ENCODE data around the gene HMCN2. TPM values are rescaled to one million over a fixed set of nuclear protein-coding genes. Genes with fewer than 3 reads are reported as not detected.

Gene HMCN2
- total RNA-seq, 1 experiment from 2014 or later: 5.6 TPM

DNA sequence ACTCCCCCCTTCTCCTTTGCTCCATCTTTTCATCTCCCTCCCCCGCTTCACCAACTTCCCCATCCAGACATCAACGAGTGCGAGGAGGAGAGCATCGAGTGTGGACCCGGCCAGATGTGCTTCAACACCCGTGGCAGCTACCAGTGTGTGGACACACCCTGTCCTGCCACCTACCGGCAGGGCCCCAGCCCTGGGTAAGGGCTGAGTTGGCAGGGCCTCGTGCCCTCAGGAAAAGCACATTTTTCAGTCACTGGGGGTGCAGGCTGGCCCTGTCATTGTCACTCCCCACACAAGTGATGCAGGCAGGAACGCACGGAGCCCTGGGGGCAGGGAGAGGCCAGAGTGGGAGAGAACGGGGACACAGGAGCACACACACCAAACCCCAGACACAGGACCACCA lies 166.8 kb downstream of the HMCN2 start:
- no peak overlapping the region for H3K27ac Mint-ChIP-seq

DNA sequence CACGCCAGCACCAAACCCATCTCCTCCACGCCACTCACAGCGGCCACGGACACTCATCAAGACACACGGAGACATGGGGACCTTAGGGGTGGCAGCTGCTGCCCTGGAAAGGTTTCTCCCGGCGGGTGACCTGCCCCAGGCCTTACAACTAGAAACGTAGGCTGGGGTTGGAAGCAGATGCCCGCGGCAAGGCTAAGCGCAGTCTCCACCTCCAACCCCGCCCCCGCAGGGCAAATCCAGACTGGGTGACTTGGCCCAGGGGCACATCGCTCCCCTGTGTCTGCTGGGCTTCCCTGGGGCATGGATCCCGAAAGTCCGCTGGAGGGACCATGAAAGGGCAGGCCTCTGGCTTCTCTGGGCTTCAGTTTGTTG lies 167.2 kb downstream of the HMCN2 start:
- Mint-ChIP-seq H3K36me3 (no peaks in the 10 kb centered on the region), H3K27ac (no peak overlapping the region), H3K27me3 (ENCODE audit: low read depth) (peaks cover 35% of the 10 kb centered on the region), H3K9me3 (no peaks in the 10 kb centered on the region), H3K4me1 (peaks cover 12% of the 10 kb centered on the region; the same call in 1 of the 2 replicates), H3K4me3 (peak overlapping the region; percentile 65)
- peak; percentile 18 for ATAC-seq
- DNase-seq (ENCODE audit: low spot score): no peak
- POLR2A ChIA-PET: interaction anchor here (0.6 kb wide), 1 partner anchor 1661 kb away, joined by 3 read pairs; the partner anchor contains the start of gene ZER1
- TF ChIP-seq ETV6 (CRISPR knock-in tag; IDR thresholded peaks at IDR 0.05): no peak
- TF ChIP-seq, protein P1, sequence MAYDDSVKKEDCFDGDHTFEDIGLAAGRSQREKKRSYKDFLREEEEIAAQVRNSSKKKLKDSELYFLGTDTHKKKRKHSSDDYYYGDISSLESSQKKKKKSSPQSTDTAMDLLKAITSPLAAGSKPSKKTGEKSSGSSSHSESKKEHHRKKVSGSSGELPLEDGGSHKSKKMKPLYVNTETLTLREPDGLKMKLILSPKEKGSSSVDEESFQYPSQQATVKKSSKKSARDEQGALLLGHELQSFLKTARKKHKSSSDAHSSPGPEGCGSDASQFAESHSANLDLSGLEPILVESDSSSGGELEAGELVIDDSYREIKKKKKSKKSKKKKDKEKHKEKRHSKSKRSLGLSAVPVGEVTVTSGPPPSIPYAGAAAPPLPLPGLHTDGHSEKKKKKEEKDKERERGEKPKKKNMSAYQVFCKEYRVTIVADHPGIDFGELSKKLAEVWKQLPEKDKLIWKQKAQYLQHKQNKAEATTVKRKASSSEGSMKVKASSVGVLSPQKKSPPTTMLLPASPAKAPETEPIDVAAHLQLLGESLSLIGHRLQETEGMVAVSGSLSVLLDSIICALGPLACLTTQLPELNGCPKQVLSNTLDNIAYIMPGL (CRISPR knock-in tag; IDR thresholded peaks at IDR 0.05): no peak
- TF ChIP-seq, protein P2, sequence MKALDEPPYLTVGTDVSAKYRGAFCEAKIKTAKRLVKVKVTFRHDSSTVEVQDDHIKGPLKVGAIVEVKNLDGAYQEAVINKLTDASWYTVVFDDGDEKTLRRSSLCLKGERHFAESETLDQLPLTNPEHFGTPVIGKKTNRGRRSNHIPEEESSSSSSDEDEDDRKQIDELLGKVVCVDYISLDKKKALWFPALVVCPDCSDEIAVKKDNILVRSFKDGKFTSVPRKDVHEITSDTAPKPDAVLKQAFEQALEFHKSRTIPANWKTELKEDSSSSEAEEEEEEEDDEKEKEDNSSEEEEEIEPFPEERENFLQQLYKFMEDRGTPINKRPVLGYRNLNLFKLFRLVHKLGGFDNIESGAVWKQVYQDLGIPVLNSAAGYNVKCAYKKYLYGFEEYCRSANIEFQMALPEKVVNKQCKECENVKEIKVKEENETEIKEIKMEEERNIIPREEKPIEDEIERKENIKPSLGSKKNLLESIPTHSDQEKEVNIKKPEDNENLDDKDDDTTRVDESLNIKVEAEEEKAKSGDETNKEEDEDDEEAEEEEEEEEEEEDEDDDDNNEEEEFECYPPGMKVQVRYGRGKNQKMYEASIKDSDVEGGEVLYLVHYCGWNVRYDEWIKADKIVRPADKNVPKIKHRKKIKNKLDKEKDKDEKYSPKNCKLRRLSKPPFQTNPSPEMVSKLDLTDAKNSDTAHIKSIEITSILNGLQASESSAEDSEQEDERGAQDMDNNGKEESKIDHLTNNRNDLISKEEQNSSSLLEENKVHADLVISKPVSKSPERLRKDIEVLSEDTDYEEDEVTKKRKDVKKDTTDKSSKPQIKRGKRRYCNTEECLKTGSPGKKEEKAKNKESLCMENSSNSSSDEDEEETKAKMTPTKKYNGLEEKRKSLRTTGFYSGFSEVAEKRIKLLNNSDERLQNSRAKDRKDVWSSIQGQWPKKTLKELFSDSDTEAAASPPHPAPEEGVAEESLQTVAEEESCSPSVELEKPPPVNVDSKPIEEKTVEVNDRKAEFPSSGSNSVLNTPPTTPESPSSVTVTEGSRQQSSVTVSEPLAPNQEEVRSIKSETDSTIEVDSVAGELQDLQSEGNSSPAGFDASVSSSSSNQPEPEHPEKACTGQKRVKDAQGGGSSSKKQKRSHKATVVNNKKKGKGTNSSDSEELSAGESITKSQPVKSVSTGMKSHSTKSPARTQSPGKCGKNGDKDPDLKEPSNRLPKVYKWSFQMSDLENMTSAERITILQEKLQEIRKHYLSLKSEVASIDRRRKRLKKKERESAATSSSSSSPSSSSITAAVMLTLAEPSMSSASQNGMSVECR (CRISPR knock-in tag; IDR thresholded peaks at IDR 0.05; ENCODE audit: borderline replicate concordance): no peak
- TF ChIP-seq NFYB (CRISPR knock-in tag; conservative IDR thresholded peaks at IDR 0.05; ENCODE audit: low read depth): no peak
- TF ChIP-seq SMAD3 (CRISPR knock-in tag; IDR thresholded peaks at IDR 0.05; ENCODE audit: borderline replicate concordance): no peak
- TF ChIP-seq, protein P3, sequence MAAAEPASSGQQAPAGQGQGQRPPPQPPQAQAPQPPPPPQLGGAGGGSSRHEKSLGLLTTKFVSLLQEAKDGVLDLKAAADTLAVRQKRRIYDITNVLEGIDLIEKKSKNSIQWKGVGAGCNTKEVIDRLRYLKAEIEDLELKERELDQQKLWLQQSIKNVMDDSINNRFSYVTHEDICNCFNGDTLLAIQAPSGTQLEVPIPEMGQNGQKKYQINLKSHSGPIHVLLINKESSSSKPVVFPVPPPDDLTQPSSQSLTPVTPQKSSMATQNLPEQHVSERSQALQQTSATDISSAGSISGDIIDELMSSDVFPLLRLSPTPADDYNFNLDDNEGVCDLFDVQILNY (CRISPR knock-in tag; IDR thresholded peaks at IDR 0.05): no peak
- TF ChIP-seq, protein P4, sequence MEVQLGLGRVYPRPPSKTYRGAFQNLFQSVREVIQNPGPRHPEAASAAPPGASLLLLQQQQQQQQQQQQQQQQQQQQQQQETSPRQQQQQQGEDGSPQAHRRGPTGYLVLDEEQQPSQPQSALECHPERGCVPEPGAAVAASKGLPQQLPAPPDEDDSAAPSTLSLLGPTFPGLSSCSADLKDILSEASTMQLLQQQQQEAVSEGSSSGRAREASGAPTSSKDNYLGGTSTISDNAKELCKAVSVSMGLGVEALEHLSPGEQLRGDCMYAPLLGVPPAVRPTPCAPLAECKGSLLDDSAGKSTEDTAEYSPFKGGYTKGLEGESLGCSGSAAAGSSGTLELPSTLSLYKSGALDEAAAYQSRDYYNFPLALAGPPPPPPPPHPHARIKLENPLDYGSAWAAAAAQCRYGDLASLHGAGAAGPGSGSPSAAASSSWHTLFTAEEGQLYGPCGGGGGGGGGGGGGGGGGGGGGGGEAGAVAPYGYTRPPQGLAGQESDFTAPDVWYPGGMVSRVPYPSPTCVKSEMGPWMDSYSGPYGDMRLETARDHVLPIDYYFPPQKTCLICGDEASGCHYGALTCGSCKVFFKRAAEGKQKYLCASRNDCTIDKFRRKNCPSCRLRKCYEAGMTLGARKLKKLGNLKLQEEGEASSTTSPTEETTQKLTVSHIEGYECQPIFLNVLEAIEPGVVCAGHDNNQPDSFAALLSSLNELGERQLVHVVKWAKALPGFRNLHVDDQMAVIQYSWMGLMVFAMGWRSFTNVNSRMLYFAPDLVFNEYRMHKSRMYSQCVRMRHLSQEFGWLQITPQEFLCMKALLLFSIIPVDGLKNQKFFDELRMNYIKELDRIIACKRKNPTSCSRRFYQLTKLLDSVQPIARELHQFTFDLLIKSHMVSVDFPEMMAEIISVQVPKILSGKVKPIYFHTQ (CRISPR knock-in tag; IDR thresholded peaks at IDR 0.05): no peak
- no peak for TF ChIP-seq MYBL2 (CRISPR knock-in tag; IDR thresholded peaks at IDR 0.05)
- TF ChIP-seq ZNF416 (CRISPR knock-in tag; IDR thresholded peaks at IDR 0.05): no peak
- TF ChIP-seq ZNF138 (CRISPR knock-in tag; conservative IDR thresholded peaks at IDR 0.05): no peak
- TF ChIP-seq, protein P5, sequence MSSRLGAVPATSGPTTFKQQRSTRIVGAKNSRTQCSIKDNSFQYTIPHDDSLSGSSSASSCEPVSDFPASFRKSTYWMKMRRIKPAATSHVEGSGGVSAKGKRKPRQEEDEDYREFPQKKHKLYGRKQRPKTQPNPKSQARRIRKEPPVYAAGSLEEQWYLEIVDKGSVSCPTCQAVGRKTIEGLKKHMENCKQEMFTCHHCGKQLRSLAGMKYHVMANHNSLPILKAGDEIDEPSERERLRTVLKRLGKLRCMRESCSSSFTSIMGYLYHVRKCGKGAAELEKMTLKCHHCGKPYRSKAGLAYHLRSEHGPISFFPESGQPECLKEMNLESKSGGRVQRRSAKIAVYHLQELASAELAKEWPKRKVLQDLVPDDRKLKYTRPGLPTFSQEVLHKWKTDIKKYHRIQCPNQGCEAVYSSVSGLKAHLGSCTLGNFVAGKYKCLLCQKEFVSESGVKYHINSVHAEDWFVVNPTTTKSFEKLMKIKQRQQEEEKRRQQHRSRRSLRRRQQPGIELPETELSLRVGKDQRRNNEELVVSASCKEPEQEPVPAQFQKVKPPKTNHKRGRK (CRISPR knock-in tag; IDR thresholded peaks at IDR 0.05; ENCODE audit: borderline replicate concordance): no peak
- TF ChIP-seq, protein P6, sequence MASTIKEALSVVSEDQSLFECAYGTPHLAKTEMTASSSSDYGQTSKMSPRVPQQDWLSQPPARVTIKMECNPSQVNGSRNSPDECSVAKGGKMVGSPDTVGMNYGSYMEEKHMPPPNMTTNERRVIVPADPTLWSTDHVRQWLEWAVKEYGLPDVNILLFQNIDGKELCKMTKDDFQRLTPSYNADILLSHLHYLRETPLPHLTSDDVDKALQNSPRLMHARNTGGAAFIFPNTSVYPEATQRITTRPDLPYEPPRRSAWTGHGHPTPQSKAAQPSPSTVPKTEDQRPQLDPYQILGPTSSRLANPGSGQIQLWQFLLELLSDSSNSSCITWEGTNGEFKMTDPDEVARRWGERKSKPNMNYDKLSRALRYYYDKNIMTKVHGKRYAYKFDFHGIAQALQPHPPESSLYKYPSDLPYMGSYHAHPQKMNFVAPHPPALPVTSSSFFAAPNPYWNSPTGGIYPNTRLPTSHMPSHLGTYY (CRISPR knock-in tag; IDR thresholded peaks at IDR 0.05): no peak
- TF ChIP-seq ZNF423 (CRISPR knock-in tag; IDR thresholded peaks at IDR 0.05): no peak
- TF ChIP-seq, protein P7, sequence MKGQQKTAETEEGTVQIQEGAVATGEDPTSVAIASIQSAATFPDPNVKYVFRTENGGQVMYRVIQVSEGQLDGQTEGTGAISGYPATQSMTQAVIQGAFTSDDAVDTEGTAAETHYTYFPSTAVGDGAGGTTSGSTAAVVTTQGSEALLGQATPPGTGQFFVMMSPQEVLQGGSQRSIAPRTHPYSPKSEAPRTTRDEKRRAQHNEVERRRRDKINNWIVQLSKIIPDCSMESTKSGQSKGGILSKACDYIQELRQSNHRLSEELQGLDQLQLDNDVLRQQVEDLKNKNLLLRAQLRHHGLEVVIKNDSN (CRISPR knock-in tag; IDR thresholded peaks at IDR 0.05): no peak
- TF ChIP-seq RORB (CRISPR knock-in tag; IDR thresholded peaks at IDR 0.05): no peak
- TF ChIP-seq, protein P8, sequence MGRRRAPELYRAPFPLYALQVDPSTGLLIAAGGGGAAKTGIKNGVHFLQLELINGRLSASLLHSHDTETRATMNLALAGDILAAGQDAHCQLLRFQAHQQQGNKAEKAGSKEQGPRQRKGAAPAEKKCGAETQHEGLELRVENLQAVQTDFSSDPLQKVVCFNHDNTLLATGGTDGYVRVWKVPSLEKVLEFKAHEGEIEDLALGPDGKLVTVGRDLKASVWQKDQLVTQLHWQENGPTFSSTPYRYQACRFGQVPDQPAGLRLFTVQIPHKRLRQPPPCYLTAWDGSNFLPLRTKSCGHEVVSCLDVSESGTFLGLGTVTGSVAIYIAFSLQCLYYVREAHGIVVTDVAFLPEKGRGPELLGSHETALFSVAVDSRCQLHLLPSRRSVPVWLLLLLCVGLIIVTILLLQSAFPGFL (CRISPR knock-in tag; IDR thresholded peaks at IDR 0.05; ENCODE audit: borderline replicate concordance): no peak
- CTCF ChIA-PET: interaction anchor here (0.8 to 3.2 kb wide), 8 partner anchors 11 to 33 kb away, joined by 3 to 20 read pairs (median 6); no protein-coding TSS in a partner anchor

More for the DNA sequence above, 166.8 kb downstream of the HMCN2 start:
- POLR2A ChIA-PET: no interaction called here
- H3K27me3 Mint-ChIP-seq (ENCODE audit: low read depth): peaks cover 35% of the 10 kb centered on the region
- peak overlapping the region; percentile 65; the same call in 1 of the 2 replicates for H3K4me3 Mint-ChIP-seq
- CTCF ChIA-PET: no interaction called here
- TF ChIP-seq SOX15 (CRISPR knock-in tag; IDR thresholded peaks at IDR 0.05) (no peak), NFE2L1 (CRISPR knock-in tag; IDR thresholded peaks at IDR 0.05) (peak; percentile 56; the same call in 1 of the 2 replicates)
- no peaks in the 10 kb centered on the region for H3K36me3 Mint-ChIP-seq
- no peaks in the 10 kb centered on the region for H3K9me3 Mint-ChIP-seq
- ATAC-seq: no peak
- peaks cover 12% of the 10 kb centered on the region; the same call in 1 of the 2 replicates for H3K4me1 Mint-ChIP-seq
- DNase-seq (ENCODE audit: low spot score): no peak

Data from WTC11 (cell line).